Non-pigmented ciliary epithelial cell (primary cell): Measurements from ENCODE around the gene POLR1B.
"Not testable (repeated sequence)": the region's sequence is repeated elsewhere in the genome, so short reads cannot be mapped to it uniquely, and the experiment has no call there.

Experiments
- DNase-seq: peaks from one replicate; pipeline ENCODE4 v3.0.0-alpha.2; 2010; ENCODE audit warnings: low read depth

POLR1B gene

DNA sequence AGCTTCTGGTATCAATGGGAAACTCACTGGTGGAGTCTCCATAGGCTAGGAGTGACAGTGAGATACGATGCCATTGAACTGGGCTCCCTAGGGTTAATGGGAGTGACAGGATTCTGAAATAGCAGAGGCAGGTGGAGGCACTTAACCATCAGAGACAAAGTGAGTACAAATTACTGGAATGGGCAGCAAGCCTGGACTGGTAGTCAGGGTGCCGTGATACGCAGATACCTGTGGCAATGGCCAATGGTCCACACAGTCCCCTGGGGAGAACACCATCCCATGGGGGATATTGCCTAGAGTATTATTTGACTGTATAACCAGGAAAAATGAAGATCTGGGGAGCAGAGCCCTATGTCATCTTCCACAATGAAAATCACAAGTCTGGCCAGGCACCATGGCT lies 59.5 kb downstream of the POLR1B start:
- DNase-seq: no peak

GRCh38 chr2:112602917-112603316 lies 60.7 kb downstream of the POLR1B start:
- DNase-seq: no peak

DNA sequence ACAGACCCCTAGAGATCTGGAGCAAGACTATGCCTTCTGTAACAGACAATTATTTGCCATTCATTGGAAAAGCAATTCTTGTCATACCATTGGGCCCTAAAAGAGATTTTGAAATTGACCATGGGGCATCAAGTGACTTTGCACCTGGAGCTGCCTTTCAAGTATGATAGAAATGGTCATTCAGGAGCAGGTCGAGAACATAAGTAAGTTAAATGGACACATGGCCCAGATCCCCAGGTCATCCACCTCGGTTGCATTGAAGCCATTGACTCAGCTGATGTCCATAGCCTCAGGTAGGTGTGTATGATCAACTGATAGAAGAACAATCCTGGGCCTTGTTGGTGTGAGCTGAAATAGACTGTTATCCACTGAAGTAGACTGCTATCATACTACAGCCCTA lies 61.5 kb downstream of the POLR1B start:
- no peak for DNase-seq

DNA sequence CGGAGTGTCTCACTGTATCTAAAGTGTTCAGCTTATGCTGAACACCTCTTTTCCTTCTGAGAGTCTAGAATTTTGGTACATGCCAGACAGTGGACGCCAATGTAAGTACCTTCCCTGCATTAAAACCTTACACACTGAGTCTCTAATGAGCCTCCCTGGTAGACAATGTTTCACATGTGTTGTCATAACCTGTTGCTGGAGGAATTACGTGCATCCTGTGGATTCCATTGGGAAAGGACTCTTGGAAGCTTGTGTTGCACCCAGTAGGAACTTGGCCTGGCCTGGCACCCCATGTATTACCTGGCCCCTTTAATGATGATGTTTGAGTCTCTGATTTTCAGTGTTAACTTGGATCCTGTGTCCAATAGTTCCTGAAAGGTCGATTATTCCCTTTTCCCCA lies 62.7 kb downstream of the POLR1B start:
- no peak for DNase-seq

- DNase-seq: no peak
Observed at GRCh38 chr2:112605926-112606325, 63.7 kb downstream of the POLR1B start.

DNA sequence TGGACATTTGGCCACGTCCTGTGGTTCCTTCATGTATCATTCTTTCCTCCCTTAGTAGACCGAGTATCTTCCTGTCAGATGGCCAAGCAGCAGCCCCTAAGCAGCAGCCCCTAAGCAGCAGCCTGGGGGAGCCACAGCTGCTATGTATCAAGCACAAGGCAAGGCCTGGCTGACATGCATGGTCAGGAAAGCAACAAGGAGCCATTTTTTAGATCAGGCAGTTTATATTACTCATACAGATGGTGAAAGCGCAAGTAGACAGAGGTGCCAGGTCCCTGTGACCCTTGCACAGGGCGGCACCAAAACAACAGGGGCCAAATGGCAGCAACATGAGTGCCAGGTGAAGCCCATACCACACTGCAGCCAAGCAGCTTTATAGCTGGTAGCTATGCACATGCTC lies 64.3 kb downstream of the POLR1B start:
- DNase-seq: no peak

GRCh38 chr2:112607680-112608438 lies 65.6 kb downstream of the POLR1B start:
- DNase-seq: no peak

- DNase-seq: not testable (repeated sequence)
Observed at GRCh38 chr2:112609320-112609719, 67.1 kb downstream of the POLR1B start.

GRCh38 chr2:112612283-112612682 lies 70.0 kb downstream of the POLR1B start:
- DNase-seq: not testable (repeated sequence)

DNA sequence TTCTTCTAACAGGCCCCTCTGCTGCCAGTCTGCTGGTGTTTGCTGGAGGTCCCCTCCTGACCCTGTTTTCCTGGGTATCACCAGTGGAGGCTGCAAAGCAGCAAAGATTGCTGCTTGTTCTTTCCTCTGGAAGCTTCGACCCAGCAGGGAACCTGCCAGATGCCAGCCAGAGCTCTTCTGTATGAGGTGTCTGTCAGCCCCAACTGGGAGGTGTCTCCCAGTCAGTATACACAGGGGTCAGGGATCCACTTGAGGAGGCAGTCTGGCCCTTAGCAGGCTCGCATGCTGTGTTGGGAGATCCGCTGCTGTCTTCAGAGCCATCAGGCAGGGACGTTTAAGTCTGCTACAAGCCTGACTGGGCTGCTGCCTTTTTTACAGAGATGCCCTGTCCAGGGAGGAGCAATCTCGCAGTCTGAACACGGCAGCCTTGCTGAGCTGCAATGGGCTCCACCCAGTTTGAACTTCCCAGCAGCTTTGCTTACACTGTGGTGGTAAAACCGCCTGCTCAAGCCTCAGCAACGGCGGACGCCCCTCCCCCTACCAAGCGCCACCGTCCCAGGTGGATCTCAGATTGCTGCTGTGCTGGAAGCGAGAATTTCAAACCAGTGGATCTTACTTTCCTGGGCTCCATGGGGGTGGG lies 72.1 kb downstream of the POLR1B start:
- no peak for DNase-seq

DNA sequence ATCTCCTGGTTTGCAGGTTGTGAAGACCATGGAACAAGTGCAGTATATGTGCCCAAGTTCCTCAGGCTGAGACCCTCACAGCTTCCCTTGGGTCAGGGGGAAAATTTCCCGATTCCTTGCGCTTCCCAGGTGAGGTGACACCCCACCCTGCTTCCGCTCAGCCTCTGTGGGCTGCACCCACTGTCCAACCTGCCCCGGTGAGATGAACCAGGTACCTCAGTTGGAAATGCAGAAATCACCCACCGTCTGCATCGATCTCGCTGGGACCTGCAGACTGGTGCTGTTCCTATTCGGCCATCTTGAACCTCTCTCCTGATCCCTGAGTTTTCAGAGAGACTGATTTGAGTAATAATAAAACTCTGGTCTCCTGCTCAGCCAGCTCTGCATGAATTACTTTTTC lies 72.8 kb downstream of the POLR1B start:
- DNase-seq: no peak

DNA sequence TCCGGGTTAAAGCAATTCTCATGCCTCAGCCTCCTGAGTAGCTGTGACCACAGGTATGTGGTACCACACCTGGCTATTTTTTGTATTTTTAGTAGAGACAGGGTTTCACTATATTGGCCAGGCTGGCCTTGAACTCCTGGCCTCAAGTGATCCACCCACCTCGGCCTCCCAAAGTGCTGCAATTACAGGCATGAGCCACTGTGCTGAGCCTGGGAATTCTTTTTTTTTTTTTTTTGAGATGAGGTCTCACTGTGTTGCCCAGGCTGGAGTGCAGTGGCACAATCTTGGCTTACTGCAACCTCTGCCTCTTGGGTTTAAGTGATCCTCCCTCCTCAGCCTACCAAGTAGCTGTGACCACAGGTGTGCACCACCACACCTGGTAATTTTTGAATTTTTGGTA lies 73.5 kb downstream of the POLR1B start:
- DNase-seq: not testable (repeated sequence)

DNA sequence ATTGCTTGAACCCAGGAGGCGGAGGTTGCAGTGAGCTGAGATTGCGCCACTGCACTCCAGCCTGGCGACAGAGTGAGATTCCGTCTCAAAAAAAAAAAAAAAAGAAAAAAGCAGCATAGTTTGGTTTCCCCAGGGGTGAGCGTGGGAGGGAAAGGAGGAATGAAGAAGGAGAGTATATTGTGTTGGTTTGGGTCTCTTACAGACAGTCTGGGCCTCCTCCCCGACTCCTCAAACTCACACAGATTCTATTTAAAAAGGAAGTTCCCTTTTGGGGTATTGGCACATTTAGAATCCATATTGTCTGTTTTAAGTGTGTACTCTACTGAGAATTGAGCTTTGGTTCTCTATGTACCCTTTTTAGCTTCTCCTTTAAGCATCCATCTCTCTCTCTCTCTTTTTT lies 76.1 kb downstream of the POLR1B start:
- DNase-seq: no peak

GRCh38 chr2:112621790-112622527 lies 79.7 kb downstream of the POLR1B start:
- no peak for DNase-seq

DNA sequence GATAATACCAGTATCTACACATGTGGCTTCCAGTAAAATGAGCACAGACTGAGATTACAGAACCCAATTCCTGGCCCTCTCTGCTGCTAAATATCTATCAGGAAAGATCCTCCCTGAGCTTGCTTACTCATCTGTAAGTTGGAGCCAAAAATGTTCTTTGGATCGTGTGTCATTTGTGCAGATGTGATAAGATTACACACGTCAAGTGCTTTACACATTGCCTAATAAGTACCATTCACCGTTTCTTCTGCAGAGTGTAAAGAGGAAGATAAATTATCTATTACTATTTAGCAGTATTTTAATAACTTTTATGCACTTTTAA lies 80.2 kb downstream of the POLR1B start:
- DNase-seq: peak; percentile 87

DNA sequence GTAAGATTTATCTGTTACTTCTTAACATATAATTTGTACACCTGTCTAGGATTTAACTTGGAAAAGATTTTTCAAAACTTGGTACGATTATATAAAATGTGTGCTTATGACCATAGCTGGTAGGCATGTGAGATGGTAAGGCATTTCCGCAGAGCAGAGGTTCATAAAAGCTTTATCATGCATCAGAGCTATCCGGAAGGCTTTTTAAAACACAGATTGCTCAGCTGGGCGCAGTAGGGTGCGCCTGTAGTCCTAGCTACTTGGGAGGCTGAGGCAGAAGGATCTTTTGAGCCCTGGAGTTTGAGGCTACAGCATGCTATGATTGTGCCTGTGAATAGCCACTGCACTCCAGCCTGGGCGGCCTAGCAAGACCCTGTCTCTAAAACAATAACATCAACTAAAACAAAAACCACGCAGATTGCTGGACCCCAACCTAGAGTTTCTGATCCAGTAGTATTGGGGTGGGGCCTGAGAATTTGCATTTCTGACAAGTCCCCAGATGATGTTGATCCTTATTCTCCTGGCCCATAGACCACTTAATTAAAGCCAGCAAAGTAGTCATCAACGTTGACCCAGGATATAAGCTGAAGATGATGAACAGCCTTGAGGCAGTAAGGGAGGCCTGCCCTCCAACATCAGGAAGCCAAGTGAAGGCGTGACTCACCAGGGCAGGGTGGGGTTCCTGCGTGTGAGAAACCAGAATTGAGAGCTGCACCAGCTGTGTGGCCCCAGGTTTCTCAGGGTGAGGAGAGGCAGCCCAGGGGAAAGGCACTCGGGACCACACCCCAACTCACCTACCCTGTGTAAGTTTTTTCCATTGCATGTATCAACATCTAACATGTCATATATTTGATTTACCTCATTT lies 81.9 kb downstream of the POLR1B start:
- no peak for DNase-seq

DNA sequence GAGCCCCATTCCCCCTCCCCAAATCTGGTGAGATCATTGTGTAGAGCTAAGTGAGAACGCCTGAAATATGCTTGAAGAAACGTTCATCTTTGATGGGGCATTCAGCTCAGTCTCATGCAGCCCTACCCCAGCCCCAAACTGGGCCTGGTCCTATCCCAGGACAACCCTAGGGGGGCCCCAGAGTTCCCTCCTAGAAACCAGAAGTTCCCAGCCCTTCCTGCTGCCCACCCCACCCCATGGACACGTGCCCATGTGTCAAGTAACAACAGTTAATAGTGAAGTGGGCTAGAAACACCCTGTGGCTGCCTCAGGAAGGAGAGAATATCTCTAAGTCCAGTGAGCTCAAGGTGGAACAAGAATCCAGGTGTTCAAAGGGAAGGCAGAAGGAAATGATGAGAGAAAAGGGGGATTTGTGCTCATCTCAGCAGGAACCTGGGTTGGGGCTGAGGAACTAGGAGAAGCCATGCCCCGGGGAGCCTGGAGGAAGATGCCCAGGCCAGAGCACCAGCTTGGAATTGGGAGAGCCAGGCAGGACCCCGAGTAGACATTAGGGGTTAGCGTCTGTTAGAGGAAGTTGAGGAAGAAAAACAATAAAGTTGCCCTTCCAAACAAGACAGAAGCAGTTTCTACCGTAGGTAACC lies 83.3 kb downstream of the POLR1B start:
- no peak for DNase-seq

GRCh38 chr2:112626604-112627059 lies 84.4 kb downstream of the POLR1B start:
- DNase-seq: no peak
